GM18526 (cell line): ENCODE measurements around the gene TERT.

Experiments used
- POLR2A ChIP-seq: IDR thresholded peaks from 3 replicates; pipeline ENCODE4 v1.6.1; 2011; ENCODE audit not compliant: insufficient read length; ENCODE audit errors: extremely low read depth

The TERT gene

GRCh38 chr5:1270426-1270825, 24.4 kb downstream of the TERT start:
- no peak for TF ChIP-seq POLR2A

- TF ChIP-seq POLR2A, result no peak
These were observed 26.2 kb downstream of the TERT start for GRCh38 chr5:1268666-1269065.

- no peak for TF ChIP-seq POLR2A
These were observed 26.8 kb downstream of the TERT start for GRCh38 chr5:1268056-1268455.

GRCh38 chr5:1266791-1267190, 28.1 kb downstream of the TERT start:
- no peak for TF ChIP-seq POLR2A

- TF ChIP-seq POLR2A, result no peak
These were observed 29.1 kb downstream of the TERT start for GRCh38 chr5:1265461-1266455.

- TF ChIP-seq POLR2A, result no peak
These were observed 29.8 kb downstream of the TERT start for GRCh38 chr5:1265026-1265425.

GRCh38 chr5:1264211-1264610, 30.7 kb downstream of the TERT start:
- TF ChIP-seq POLR2A, result no peak

- TF ChIP-seq POLR2A, result no peak
These were observed 32.5 kb downstream of the TERT start for GRCh38 chr5:1262381-1262780.

GRCh38 chr5:1261643-1262042, 33.2 kb downstream of the TERT start:
- TF ChIP-seq POLR2A, result no peak

GRCh38 chr5:1259806-1260480, 34.9 kb downstream of the TERT start:
- TF ChIP-seq POLR2A, result no peak

GRCh38 chr5:1257841-1258240, 37.0 kb downstream of the TERT start:
- TF ChIP-seq POLR2A, result no peak

- no peak for TF ChIP-seq POLR2A
These were observed 37.5 kb downstream of the TERT start for GRCh38 chr5:1257363-1257762.

GRCh38 chr5:1256776-1257175, 38.1 kb downstream of the TERT start:
- no peak for TF ChIP-seq POLR2A

GRCh38 chr5:1255081-1255561, 39.7 kb downstream of the TERT start:
- no peak for TF ChIP-seq POLR2A

GRCh38 chr5:1254196-1254595, 40.7 kb downstream of the TERT start:
- TF ChIP-seq POLR2A, result no peak
